ENCODE results near the gene ZSCAN25. TPM values are rescaled to one million over a fixed set of nuclear protein-coding genes. Genes with fewer than 3 reads are reported as not detected.
"Not testable (repeated sequence)": the region's sequence is repeated elsewhere in the genome, so short reads cannot be mapped to it uniquely, and the experiment has no call there.

The ZSCAN25 gene
- 10.3 TPM for total RNA-seq

- no peaks in the 10 kb centered on the region for H3K9me3 ChIP-seq
- peak within 1 kb of the TSS; percentile 94 to 95 for H3K4me3 ChIP-seq
- peak within 1 kb of the TSS; percentile 87 to 88 for H3K27ac ChIP-seq
- H3K4me1 ChIP-seq, result peaks cover 0 to 6% of the 10 kb centered on the region in 2 donors
- intact Hi-C loops (cut with DNase I), result loop anchor here (2.0 kb wide), 3 partner anchors 58 to 302 kb away; partner anchors contain the start of genes TRIM4, ZNF394 and ZNF655
- peak; percentile 46 to 91 for DNase-seq (ENCODE audit: low spot score in 2 of 2)
- H3K27me3 ChIP-seq, result no peaks in the 10 kb centered on the region
- TF ChIP-seq, protein P1, sequence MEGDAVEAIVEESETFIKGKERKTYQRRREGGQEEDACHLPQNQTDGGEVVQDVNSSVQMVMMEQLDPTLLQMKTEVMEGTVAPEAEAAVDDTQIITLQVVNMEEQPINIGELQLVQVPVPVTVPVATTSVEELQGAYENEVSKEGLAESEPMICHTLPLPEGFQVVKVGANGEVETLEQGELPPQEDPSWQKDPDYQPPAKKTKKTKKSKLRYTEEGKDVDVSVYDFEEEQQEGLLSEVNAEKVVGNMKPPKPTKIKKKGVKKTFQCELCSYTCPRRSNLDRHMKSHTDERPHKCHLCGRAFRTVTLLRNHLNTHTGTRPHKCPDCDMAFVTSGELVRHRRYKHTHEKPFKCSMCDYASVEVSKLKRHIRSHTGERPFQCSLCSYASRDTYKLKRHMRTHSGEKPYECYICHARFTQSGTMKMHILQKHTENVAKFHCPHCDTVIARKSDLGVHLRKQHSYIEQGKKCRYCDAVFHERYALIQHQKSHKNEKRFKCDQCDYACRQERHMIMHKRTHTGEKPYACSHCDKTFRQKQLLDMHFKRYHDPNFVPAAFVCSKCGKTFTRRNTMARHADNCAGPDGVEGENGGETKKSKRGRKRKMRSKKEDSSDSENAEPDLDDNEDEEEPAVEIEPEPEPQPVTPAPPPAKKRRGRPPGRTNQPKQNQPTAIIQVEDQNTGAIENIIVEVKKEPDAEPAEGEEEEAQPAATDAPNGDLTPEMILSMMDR (IDR thresholded peaks at IDR 0.05), result peak in 2 of 3 experiments; percentile 29 to 31
- H3K36me3 ChIP-seq, result peaks cover 22 to 24% of the 10 kb centered on the region in 2 donors
Measured at GRCh38 chr7:99616359-99617191, at the start of gene ZSCAN25. Gene ZSCAN25, plus strand, starts transcription at chr7:99616946. Its CDS starts 2,661 bp downstream, at chr7:99619607.

DNA sequence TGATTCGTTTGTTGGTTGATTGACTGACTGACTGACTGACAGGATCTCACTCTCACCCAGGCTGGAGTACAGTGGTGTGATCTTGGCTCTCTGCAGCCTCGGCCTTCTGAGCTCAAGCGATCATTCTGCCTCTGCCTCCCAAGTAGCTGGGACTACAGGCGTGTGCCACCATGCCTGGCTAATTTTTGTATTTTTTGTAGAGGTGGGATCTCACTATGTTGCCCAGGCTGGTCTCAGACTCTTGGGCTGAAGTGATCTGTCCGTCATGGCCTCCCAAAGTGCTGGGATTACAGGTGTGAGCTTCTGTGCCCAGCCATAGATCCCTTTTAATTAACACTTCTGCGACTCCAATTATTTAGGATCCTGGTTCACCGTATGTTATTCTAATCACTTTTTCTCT, 48.0 kb upstream of the ZSCAN25 start:
- DNase-seq (ENCODE audit: low spot score in 2 of 2); H3K4me1 ChIP-seq; H3K9me3 ChIP-seq; H3K27me3 ChIP-seq; H3K27ac ChIP-seq; intact Hi-C loops (cut with DNase I); H3K4me3 ChIP-seq: not testable (repeated sequence)
- H3K36me3 ChIP-seq, result peaks cover 27 to 71% of the 10 kb centered on the region in 2 donors

GRCh38 chr7:99571768-99572167, 45.0 kb upstream of the ZSCAN25 start:
- no peaks in the 10 kb centered on the region for H3K27me3 ChIP-seq
- TF ChIP-seq, protein P1 (IDR thresholded peaks at IDR 0.05), result no peak
- DNase-seq (ENCODE audit: low spot score in 2 of 2), result no peak
- H3K9me3 ChIP-seq, result no peaks in the 10 kb centered on the region
- no peaks in the 10 kb centered on the region for H3K4me1 ChIP-seq
- H3K27ac ChIP-seq, result no peak overlapping the region
- H3K4me3 ChIP-seq, result no peak overlapping the region
- peaks cover 17 to 51% of the 10 kb centered on the region in 2 donors for H3K36me3 ChIP-seq
- intact Hi-C loops (cut with DNase I), result no loop called here

DNA sequence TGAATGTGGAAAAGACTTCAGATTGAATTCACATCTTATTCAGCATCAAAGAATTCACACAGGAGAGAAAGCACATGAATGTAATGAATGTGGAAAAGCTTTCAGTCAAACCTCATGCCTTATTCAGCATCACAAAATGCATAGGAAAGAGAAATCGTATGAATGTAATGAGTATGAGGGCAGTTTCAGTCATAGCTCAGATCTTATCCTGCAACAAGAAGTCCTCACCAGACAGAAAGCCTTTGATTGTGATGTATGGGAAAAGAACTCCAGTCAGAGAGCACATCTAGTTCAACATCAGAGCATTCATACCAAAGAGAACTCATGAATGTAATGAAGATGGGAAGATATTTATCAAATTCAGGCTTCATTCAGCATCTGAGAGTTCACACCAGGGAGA, 43.5 kb upstream of the ZSCAN25 start:
- DNase-seq (ENCODE audit: low spot score in 2 of 2), result no peak
- intact Hi-C loops (cut with DNase I), result no loop called here
- Histone ChIP-seq H3K27me3 (no peaks in the 10 kb centered on the region), H3K4me1 (no peaks in the 10 kb centered on the region), H3K4me3 (no peak overlapping the region), H3K27ac (no peak overlapping the region), H3K36me3 (peaks cover 17 to 45% of the 10 kb centered on the region in 2 donors), H3K9me3 (no peaks in the 10 kb centered on the region)
- TF ChIP-seq, protein P1 (IDR thresholded peaks at IDR 0.05), result no peak

- H3K9me3 ChIP-seq, result no peaks in the 10 kb centered on the region
- TF ChIP-seq, protein P1 (IDR thresholded peaks at IDR 0.05), result no peak
- H3K27me3 ChIP-seq, result no peaks in the 10 kb centered on the region
- DNase-seq (ENCODE audit: low spot score in 2 of 2), result no peak
- intact Hi-C loops (cut with DNase I), result no loop called here
- H3K4me1 ChIP-seq, result no peaks in the 10 kb centered on the region
- no peak overlapping the region for H3K4me3 ChIP-seq
- H3K27ac ChIP-seq, result no peak overlapping the region
- H3K36me3 ChIP-seq, result peaks cover 9 to 29% of the 10 kb centered on the region in 2 donors
Measured at GRCh38 chr7:99576251-99576650, 40.5 kb upstream of the ZSCAN25 start.

- peak overlapping the region; percentile 80 to 87 for H3K4me3 ChIP-seq
- H3K27me3 ChIP-seq, result no peaks in the 10 kb centered on the region
- no peaks in the 10 kb centered on the region for H3K36me3 ChIP-seq
- TF ChIP-seq, protein P1 (IDR thresholded peaks at IDR 0.05), result no peak
- H3K4me1 ChIP-seq, result no peaks in the 10 kb centered on the region
- intact Hi-C loops (cut with DNase I), result no loop called here
- no peak for DNase-seq (ENCODE audit: low spot score in 2 of 2)
- no peak overlapping the region for H3K27ac ChIP-seq
- H3K9me3 ChIP-seq, result no peaks in the 10 kb centered on the region
Measured at GRCh38 chr7:99579281-99579955, 37.3 kb upstream of the ZSCAN25 start.
